ENCODE measurements around the gene SAMSN1.
A peak's percentile ranks its signal among the peaks of the same experiment; 100 is the strongest.

SAMSN1 gene

DNA sequence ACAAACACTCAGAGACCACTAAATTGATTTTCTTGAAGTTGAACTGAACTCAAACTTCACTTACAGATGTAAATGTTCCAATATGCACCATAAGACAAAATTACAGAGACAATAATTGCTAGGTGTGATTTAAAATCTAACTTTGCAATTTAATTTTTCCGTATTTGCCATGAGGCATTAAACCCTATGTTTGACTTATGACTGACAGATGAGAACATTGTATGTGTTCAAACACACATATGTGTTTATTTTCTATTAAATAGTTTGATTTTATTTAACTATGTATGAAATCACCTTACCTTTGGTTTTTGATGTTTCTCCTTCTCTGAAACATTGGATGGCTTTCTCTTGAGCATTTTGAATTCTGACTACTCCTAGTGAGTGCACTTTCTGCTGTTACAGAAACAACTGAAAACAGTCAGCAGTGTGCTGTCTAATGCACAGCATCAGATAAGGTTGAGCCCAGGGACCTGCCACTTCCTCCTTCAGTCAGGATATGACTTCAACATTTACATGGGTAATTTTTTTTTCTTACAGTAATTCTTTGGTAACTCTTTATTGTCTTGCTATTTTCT, at the start of gene SAMSN1:
SAMSN1 (minus strand) TSS at position 410 of the 575 bp plus-strand sequence; CDS start at position 356, 54 bp downstream.
- peak; percentile 32 for DNase-seq

DNA sequence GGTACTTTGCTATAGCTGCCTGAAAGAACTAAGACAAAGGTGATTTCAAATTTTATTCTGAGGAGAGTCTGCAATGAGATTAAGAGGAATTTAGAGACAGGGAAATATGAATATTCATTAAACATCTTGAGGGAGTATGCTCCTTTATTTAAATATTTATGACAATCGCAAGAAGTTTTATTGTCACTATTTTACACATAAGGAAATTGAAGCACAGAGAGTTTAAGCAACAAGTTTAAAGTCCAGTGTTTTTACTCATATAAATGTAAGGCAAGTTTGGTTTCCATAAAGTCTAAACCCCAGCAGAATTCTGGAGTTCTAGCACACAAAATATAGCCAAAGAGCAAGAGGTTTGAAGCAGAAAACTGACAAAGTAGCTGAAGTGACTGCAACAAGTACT, 49.3 kb upstream of the SAMSN1 start:
- no peak for DNase-seq

DNA sequence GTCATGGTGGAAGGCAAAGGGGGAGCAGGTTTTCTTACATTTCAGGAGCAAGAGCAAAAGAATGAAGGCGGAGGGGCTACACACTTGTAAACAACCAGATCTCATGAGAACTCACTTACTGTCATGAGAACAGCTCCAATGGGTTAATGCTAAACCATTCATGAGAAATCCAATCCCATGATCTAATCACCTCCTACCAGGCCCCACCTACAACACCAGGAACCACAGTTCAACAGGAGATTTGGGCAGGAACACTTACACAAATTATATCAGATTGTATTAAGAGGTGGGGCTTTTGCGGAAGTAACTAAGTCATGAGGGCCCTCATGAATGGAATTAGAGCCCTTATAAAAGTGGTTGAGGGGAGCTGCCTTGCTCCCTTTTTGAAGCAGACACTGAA, 48.9 kb upstream of the SAMSN1 start:
- no peak for DNase-seq

DNA sequence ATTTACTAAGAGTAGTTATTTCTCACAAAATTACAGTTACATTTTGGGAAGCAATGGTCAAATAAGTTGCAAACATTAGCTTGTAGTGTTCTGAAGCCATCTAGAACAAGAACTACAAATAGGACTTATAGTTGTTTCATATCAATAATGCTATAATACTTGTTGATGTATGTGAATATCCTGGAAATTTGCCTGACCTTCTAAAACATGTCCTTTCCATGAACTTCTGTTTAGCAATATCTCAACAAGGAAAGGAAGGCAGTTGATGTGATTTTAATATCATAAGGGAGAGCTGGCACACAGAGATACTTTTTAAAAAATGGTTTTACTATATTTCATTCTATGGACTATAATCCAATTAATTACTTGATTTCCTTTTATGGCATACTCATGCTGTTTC, 47.1 kb upstream of the SAMSN1 start:
- no peak for DNase-seq

DNA sequence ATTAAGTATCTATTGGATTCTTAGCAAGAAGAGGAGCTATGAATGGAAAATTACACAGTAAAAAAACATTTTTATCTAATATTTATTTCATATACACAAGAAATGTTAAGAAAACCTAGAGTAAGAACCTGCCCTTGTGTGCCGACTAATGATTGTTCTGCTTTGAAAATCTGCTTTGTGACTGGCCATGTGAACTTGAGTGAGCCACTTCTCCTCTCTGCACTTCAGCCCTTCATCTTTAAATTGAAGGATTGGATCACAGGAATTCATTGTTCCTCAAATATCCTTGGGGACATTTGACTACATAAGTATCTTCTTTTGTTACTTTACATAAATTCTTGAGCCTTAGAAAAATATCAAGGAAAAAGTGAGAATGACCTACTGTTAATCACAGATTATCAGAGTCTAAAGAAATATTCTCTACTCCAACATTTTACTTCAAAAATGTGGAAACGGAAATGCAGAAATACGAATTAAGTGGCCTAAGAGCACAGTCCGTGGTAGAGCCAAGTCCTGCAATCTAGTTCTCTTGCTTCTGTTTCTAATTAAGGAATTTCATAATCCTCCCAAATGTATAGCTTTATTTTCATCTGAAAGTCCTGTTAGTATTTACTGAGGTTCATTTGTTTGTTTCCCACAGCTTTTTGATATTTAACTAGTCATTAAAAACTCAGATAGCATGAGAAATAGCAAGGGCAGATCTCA, 46.3 kb upstream of the SAMSN1 start:
- DNase-seq = no peak

DNA sequence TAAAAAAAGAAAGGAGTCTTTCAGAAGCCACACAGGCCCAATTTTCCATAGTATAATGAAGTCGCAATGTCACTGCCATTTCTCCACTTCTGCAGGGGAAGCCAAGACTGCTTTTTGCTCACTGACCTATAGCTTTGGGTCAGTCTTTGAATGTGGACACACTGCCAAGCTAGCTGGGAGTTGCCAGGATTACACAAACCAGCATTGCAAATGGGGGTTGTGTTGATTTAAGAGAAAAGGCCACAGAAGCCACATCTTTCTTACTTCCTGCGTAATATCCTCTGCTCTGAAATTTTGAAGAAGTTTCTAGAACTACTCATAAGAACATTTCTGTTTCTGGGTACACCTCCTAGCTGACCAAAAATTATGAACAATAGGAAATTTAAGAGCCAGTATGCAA, 45.8 kb upstream of the SAMSN1 start:
- no peak for DNase-seq

DNA sequence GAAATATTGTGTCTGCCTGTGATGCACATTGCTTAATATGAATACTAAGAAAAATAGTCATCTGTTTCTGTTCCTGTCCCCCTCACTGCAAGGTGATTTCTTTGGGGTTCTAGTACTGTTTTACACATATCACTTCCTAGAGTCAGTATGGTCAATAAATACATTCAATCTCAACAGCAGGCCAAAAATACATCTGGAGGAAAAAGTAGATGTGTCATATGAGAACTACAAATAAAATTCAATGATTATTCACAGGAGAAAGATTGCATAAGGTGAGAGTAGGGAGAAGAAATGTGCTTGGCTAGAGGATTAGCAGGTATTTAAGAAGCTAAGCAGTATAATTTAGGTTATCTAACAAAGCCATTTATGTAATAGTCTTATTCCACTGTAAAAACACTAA, 45.3 kb upstream of the SAMSN1 start:
- no peak for DNase-seq

DNA sequence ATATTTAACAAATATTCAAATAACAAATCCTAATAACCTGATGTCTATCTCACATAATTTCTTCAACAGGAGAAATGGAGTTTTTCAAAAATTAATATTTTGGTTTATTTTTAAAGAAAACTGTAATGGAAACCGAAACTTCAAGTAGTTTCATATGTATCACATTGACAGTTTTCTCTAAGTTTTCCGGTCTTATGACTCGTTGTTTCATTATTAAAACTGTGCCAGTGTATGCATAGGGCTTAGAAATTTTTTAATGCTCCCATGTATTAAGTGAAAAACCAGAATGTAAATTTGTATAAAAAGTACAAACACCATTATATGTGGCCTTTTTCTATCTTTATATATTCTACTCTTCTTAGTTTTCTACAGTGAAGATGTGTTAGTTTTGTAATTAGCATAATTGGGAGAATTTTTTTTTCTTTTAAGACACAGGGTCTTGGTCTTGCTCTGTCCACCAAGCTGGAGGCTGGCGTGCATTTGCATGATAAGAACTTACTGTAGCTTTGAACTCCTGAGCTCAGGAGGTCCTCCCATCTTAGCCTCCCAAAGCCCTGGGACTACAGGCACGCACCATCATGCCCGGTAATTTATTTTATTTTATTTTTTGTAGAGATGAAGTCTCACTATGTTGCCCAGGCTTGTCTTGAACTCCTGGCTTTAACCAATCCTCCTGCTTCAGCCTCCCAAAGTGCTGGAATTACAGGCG, 43.9 kb upstream of the SAMSN1 start:
- DNase-seq = no peak

DNA sequence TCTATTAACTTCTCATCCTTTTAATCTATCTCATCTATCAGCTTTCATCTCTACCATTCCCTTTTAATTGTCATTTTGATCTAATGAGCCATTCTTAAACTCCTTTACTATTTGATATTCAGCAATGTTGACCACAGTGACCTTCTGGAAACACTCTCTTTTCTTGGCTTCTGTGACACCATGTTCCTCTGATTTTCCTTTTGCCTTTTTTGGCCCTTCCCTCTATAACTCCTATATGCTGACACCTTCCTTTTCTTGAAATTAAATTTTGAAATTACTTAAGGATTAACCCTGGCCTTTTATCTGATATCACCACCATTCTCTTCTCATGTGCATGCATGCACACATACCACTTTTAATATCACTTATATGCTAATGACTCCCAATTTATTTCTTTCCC, 41.2 kb upstream of the SAMSN1 start:
- no peak for DNase-seq

DNA sequence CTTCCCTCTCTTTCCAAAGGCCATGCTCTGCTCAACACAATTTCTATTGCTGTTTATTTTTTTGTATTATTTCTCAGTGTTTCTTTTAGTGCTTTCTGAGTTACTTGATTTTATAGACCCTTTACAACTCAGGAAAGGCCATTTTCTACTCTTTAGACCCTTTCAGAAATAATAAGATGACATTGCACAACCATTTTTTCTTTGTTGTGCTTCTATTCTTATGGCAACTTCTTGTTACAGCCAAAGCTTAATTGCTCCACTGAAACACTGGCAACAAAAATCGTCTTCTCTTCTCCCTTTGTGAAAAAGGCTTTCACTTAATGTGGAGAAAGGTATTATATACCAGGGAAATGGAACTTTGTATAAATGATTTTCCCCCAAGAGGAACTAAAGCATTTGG, 39.0 kb upstream of the SAMSN1 start:
- DNase-seq = no peak

DNA sequence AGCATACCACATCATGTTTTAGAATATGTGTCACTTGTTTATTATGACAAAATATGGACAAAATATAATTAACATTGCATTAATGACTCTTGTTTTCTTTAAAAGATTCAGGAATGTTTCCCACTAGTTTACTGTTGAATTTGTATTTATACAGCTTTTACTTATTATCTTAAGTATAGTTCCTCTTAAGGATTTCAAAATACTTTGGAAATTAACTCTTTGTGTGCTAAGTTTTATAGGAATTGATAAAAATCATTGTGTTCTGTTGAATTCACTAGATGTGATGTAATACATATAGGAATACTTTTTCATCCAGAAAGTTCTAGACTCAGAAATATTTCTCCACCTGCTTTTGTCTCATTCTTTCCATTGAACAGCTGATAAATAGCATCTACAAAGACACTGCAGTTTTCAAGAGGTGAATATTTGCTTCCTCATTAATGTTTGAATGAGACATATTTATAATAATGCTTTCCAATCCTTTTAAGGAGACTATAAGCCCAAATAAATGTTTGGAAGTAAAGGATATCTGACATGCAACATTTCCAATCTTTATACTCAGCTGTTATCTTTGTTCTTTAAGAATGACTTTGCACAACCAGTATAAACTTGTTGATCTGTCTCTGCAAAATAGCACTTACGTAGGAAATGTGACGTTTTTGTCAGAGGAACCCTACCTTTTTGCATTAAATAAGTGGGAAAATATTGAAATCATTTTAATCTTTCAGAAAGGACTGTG, 38.4 kb upstream of the SAMSN1 start:
- DNase-seq = no peak

DNA sequence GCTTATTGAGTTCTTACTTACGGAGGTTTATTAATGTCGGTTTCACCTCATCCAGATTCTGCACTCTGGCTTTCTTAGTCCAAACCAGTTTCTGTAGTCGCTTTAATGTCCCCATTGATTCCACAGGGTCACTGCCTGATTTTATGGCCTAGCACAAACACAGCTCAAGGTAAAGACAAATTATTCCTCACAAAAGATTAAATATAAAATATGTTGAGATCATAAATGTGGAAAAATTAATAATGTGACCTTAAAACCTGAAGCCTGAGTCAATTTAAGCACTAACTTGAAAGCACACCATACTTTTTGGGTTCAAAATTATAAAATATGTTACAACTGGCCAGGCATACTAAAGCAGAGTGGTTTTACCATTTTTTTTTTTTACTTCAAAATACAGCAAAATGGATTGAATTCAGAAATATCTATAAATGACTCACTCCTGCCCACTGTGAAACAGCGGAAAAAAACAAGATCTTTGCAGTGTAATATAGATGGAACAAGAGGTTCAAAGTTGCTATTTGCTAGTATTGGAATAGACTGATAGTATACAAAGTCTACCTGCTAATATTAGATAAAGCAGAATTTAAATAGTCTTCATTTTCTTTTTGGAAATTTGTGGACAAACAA, 37.6 kb upstream of the SAMSN1 start:
- no peak for DNase-seq

DNA sequence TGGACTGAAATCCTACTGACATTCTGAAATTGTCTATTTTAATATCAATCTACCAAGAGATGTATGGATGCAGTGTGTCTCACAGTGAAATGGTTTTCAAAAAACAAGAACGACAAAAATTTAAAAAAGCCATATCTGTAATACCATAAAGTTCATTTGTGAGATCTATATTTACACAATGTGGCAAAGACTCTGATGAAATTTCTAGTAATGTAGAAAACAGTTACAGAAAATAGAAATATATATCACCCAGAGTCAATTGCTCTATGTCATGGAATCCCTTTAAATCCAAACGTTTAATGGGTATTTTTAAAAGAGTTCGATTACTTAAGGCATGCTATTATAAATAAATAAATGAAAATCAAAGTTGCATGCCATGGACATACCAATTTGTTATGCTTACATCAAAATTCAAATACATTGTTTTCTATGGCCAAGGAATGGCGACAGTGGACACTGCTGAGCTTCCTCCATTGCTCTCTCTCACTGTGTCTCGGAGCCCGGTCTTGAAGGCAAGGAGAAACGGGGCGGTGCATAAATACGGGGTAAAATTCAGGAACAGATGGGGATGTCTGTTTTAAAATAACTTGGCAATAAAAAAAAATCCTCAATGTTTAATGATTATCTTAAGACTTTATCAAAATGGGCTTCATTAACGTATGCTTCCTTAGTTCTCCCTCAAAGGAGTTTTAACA, 37.0 kb upstream of the SAMSN1 start:
- no peak for DNase-seq

DNA sequence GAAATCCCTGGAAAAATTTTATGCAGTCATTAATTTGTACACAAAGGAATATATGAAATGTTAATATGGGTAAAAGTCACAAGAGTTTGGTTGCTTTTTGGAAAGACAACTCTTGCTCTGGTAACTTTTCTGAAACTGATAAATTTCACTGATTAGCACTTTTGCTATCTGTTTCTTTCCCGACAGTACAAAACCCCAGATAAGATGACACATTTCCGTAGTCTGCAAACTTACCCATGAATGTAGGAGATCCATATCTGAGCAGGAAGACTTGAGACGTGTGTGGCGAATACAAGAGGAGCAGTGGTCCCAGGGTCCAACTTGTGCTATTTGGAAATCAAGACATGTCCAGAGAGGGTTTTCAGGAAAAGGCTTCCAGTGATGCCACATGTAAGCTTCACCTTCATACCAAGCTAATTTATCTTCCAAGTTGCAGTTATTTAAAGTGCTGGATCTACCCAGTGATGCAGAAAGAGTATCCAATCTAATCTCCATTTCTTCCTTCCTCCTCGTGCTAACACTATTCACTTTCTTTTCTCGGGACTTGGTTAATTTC, 35.9 kb upstream of the SAMSN1 start:
- DNase-seq = no peak

DNA sequence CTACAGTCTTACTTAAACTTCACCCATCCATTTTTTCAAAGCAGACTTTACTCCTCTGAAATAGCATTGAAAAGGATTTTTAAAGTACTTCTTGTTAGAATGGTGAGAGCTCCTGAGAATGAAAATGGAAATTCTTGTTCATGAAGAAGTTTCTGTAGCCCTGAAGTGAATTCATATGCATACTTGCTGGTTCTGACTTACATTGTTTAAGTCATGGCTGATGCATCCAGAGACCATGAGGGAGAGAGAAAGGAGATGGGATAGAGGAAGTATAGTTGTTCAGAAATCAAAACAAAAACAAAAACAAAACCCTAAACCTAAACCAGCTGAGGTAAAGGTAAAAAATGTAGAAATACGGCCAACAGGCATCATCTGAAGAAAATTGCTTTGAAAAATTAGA, 27.1 kb upstream of the SAMSN1 start:
- no peak for DNase-seq

DNA sequence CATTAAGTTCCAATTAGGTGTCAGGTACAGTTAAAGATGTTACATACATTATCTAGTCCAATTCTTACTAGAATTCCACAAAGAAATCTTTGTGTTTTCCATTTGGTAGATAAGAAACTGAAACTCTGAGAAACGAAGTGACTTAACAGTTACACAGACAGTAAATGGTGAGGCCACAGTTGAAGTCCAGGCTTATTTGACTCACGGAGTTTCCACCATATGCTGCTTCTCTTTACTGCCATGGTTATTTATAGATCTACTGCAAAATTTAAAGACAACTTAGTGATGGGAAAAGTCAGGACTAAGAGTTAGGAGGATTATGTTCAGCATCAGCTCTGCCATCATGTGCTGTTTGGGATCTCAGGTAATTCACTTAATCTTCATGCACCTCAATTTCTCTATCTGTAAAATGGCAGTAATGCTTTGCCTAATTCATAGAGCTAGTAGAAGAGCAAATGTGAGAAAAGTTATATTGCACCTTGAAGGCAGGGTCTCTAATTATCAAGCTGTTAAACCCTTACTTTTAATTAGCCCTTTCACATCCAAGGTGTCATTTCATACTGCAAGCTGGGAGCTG, 26.2 kb upstream of the SAMSN1 start:
- DNase-seq = no peak

DNA sequence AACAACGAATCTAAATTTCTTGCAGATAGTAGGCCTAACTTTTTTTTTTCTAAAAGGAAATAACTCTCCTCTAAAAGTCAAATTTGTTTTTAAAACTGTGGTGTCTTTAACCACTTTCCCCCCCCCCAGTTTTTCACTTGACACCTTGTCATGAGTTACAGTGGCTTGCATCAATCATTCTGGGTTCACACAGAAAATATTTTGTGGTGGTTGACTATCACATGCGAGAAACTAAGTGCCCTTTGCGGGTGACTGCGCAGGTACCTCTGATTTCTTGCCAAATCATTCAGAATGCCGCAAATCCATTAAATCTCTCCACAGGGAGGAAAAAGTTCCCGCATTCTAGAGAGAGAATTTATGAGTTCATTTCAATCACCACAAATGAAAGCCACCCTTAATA, 23.8 kb upstream of the SAMSN1 start:
- no peak for DNase-seq

DNA sequence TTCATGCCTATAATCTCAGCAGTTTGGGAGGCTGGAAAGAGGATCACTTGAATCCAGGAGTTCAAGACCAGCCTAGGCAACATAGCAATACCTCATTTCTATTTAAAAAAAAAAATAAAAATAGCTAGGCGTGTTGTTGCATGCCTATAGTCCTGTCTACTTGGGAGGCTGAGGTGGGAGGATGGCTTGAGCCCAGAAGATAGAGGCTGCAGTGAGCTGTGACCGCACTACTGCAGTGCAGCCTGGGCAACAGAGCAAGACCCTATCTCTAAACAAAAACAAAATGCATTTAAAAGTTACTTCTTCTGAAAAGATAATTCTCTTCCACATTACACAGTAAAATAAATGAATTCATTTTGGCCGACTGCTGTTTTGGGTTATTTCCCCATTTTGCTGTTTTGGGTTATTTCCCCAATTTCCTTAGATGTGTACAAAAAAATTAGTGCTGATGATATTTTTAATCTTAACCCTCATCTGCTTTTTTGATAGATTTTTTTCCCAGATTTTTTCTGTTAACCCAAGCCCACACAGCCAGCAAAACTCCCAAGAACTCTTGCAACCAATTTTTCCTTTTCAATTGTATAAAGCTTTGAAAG, 23.0 kb upstream of the SAMSN1 start:
- DNase-seq = no peak

DNA sequence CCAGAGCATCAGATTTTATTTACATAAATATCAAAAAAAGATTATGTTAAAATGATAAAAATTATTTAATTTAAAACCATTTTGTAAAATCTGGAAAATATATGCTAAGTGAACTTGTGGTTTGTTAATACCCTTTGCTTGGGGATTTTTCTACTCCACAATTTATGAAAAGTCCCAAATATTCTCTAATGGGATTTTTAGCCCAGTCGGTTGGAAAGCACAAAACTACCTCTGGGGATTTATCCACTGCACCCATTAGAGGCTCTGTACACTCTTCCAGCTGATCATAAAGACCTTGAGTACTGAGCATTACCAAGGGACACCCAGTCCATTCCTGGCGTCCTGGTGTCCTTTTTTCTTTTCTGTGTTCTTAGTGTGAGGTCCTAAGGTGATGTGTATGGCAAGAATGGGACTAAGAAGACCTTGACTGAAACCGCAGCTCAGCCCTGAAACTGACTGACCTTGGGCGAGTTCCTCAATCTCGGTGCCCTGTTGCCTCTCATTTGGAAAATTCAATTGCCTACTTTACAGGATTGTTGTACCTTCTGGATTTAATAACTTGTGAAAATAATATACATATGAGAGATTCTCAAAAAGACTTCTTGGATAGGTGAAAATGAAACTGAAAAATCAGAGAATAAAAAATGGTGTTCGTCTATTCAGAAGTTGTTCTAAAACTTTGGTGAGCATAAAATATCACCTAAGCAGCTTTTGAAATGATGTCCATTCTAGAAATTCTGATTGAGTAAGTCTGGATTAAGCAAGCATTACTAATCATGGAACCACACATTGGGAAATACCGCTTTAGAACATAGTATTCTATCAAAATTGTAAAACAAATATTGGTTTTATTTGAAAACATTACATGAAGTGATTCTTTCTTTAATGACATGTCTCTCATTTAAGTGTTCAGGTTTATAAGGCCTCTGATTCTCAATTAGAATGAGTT, 21.5 kb upstream of the SAMSN1 start:
- DNase-seq = no peak

DNA sequence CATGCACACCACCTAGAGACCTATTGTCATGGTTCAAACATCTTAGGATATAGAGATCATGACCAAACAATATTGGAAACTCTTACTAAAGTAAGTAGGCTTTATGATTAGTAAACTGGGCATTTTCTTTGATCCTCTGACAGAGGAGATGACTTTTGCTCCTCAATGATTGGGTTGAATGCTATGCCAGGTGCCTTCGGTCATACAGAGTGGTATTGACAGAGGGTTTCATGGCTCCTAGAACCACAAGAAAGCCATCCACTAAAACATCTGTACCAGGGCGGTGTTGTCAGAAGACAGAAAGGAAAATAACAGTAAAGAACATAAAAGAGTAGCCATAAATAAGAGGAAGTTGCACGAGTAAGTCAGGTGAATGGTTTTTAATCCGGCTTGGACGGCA, 20.8 kb upstream of the SAMSN1 start:
- no peak for DNase-seq

Data from stimulated activated CD4-positive, alpha-beta T cell treated with anti-CD3 and anti-CD28 coated beads, Interleukin-12 subunit alpha, Interleukin-12 subunit beta, amount 100 ng/mL, for 4 hours (primary cell).